GM12878 (cell line): ENCODE measurements around the gene IVD. TPM values are rescaled to one million over a fixed set of nuclear protein-coding genes. Genes with fewer than 3 reads are reported as not detected.

Experiments
- ATAC-seq: fragments of 200-7000 bp; cut with Tn5 transposase; 3 replicates; pipeline ENCODE4 v1.9.1; 2020; ENCODE audit warnings: mild to moderate bottlenecking, moderate library complexity
- BruUV-seq: library from RNA; stranded (reverse); fragments of 400-500 nt; replicated peaks from 2 replicates; lab custom pipeline; 2021; lab: Mats Ljungman, UMichigan
- CTCF ChIA-PET: fragments of 300-600 bp; sonication (Branson Sonifier 250); formaldehyde crosslinking; extraction: SDS; loops from one replicate; lab custom pipeline; 2021; ENCODE audit warnings: inconsistent platforms; lab: Yijun Ruan, JAX
- POLR2A ChIA-PET: fragments of 350-600 bp; formaldehyde crosslinking; extraction: SDS; loops from one replicate; lab custom pipeline; 2021; ENCODE audit warnings: inconsistent platforms; lab: Charles Lee
- RAD21 ChIA-PET: fragments of 300-600 bp; sonication (Branson Sonifier 250); formaldehyde crosslinking; loops from one replicate; lab custom pipeline; 2023; ENCODE audit warnings: antibody characterized with exemption; ENCODE audit not compliant: unreplicated experiment; lab: Charles Lee
- SMC1A ChIA-PET: fragments of 300-600 bp; sonication (Branson Sonifier 250); formaldehyde crosslinking; loops from one replicate; lab custom pipeline; 2023; ENCODE audit not compliant: unreplicated experiment, uncharacterized antibody; lab: Charles Lee
- DNase-seq: peaks from one replicate; pipeline ENCODE4 v3.0.0-alpha.2; 2011; ENCODE audit warnings: low read depth, low spot score
- FAIRE-seq: peaks from 3 replicates; lab custom pipeline; 2011; peaks lifted over from hg19 to GRCh38; lab: Jason Lieb, UNC
- H2AFZ ChIP-seq: 2 replicates; pipeline ENCODE4 v1.6.0; 2011; ENCODE audit warnings: low read depth, low read length, control low read depth; ENCODE audit not compliant: control insufficient read depth
- H3K27ac ChIP-seq: 2 replicates; pipeline ENCODE4 v1.5.1; 2011; ENCODE audit warnings: control low read depth; ENCODE audit not compliant: control insufficient read depth, insufficient read depth
- H3K27me3 ChIP-seq, 2 experiments: replicated peaks in 1 of 2; 2 replicates each; pipeline versions ENCODE4 v1.6.0 to v1.6.1; 2011; ENCODE audit warnings: low read length in 1 of 2; ENCODE audit not compliant: control insufficient read depth in 2 of 2, insufficient read depth in 2 of 2
- H3K36me3 ChIP-seq, 2 experiments: 2 replicates each; pipeline ENCODE4 v1.5.1; 2011; ENCODE audit warnings: low read length in 1 of 2; ENCODE audit not compliant: control insufficient read depth in 2 of 2, insufficient read depth in 2 of 2
- H3K4me1 ChIP-seq: 2 replicates; pipeline ENCODE4 v1.6.1; 2011; ENCODE audit warnings: mild to moderate bottlenecking, low read length, moderate library complexity, mixed read lengths; ENCODE audit not compliant: control insufficient read depth, insufficient read depth
- H3K4me2 ChIP-seq: 2 replicates; pipeline ENCODE4 v1.6.0; 2011; ENCODE audit warnings: control low read depth; ENCODE audit not compliant: control insufficient read depth, insufficient read depth
- H3K4me3 ChIP-seq: fragments of 200-600 bp; sonication (generic); 2 replicates; pipeline ENCODE4 v1.5.1; 2016
- H3K79me2 ChIP-seq: 2 replicates; pipeline ENCODE4 v1.6.0; 2011; ENCODE audit warnings: low read length; ENCODE audit not compliant: control insufficient read depth, insufficient read depth
- H3K9ac ChIP-seq: 2 replicates; pipeline ENCODE4 v1.8.0; 2011; ENCODE audit warnings: low read length, control low read depth, mixed read lengths; ENCODE audit not compliant: control insufficient read depth, insufficient read depth
- H3K9me3 ChIP-seq: replicated peaks from 3 replicates; pipeline ENCODE4 v1.5.1; 2011; ENCODE audit warnings: mild to moderate bottlenecking, low read length; ENCODE audit not compliant: control insufficient read depth, insufficient read depth
- H4K20me1 ChIP-seq: 2 replicates; pipeline ENCODE4 v1.6.0; 2011; ENCODE audit not compliant: control insufficient read depth, insufficient read depth
- DPF2 ChIP-seq: fragments of 450-650 bp; IDR thresholded peaks from 2 replicates; pipeline ENCODE4 v1.6.1; 2017; ENCODE audit warnings: mild to moderate bottlenecking
- NFIC ChIP-seq: IDR thresholded peaks from 2 replicates; pipeline ENCODE4 v1.6.1; 2012; ENCODE audit warnings: low read depth, mild to moderate bottlenecking, inconsistent platforms, low read length, moderate library complexity
- RELA ChIP-seq: fragments of 450-650 bp; IDR thresholded peaks from 2 replicates; pipeline ENCODE4 v1.8.0; 2014; ENCODE audit warnings: borderline replicate concordance; ENCODE audit not compliant: partially characterized antibody
- ZNF207 ChIP-seq: fragments of 450-650 bp; IDR thresholded peaks from 2 replicates; pipeline ENCODE4 v1.6.1; 2014; ENCODE audit warnings: antibody characterized with exemption, mild to moderate bottlenecking, borderline replicate concordance
- ZZZ3 ChIP-seq: IDR thresholded peaks from 2 replicates; pipeline ENCODE4 v1.6.1; 2011; ENCODE audit warnings: low read depth; ENCODE audit not compliant: control insufficient read depth, insufficient read length
- whole genome bisulfite sequencing: methylation state at CpG from one replicate; pipeline ENCODE4 v1.1.6; 2016; ENCODE audit warnings: low lambda C conversion rate; ENCODE audit not compliant: insufficient replicate concordance, insufficient coverage; ENCODE audit errors: missing lambda C conversion rate; 5-methylcytosine and 5-hydroxymethylcytosine counted together
- in situ Hi-C: fragments of 300-500 bp; cut with MboI; formaldehyde crosslinking; loops from 9 replicates; pipeline ENCODE4 v1.14.3; 2018; ENCODE audit warnings: mixed read lengths
- intact Hi-C: fragments of 100-400 bp; cut with micrococcal nuclease; formaldehyde crosslinking; loops from one replicate; pipeline ENCODE4 v1.14.2; 2022; ENCODE audit not compliant: unreplicated experiment
- polyA plus RNA-seq, 11 experiments: library from polyadenylated mRNA; depleted of rRNA in 4 of 11; unstranded in 6 of 11; stranded (reverse) in 5 of 11; fragments of >200 nt; fragmentation: Nextera tagmentation in 4 of 11; fragmentation: Illumina TruSeq in 1 of 11; extraction: Ambion mirVana in 4 of 11; extraction: Trizol in 1 of 11; gene quantifications; 1 replicate in 1 of 11; 2 replicates in 10 of 11; pipeline versions ENCODE4 v1.2.1 to v1.2.3, GENCODE V29; 2011 to 2016; ENCODE audit warnings: inconsistent platforms in 2 of 11, missing spikeins in 2 of 11, low read depth in 1 of 11
- total RNA-seq, 4 experiments: library from RNA; depleted of rRNA in 3 of 4; stranded (reverse); fragments of >200 nt in 3 of 4; fragmentation: Illumina TruSeq in 1 of 4; extraction: Trizol in 1 of 4; gene quantifications; 2 replicates each; pipeline versions ENCODE4 v1.2.1 to v1.2.3, GENCODE V29; 2013 to 2021
- TF ChIP-seq, protein P1 (sequence below): fragments of 450-650 bp; formaldehyde crosslinking; IDR thresholded peaks from 2 replicates; pipeline ENCODE4 v1.5.0; 2022; ENCODE audit warnings: mild to moderate bottlenecking, missing genetic modification characterization

Gene IVD
- total and polyA plus RNA-seq, 10 of the 15 experiments (the other 5 are each of a cell fraction or from before 2014, with no cell fraction given) = 5.3 to 59.8 (median 45.7) TPM

DNA sequence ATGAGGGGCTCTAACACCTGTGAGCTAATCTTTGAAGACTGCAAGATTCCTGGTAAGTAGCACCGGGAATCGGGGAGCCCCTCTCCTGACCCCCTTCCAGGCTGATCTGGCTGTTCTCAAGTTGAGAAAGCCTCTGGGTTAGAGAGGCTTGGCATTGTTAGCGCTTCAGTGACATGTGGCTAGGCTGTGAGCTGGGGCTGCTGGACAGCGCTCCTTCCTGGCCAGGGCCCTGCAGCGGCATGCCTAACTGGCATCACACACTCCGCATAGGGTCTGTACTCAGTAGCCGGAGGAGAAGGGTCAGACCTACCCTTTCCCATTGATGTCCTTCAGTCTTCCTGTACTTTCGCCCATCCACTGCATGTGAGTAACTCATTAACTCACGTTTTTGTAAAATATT is 7.4 kb downstream of the IVD start:
- no TSS peak for BruUV-seq
- Histone ChIP-seq H4K20me1 (no peaks in the 10 kb centered on the region), H3K79me2 (no peaks in the 10 kb centered on the region), H3K4me1 (peaks cover 16% of the 10 kb centered on the region), H3K27ac (no peak overlapping the region), H3K4me3 (no peak overlapping the region), H3K27me3 (no peaks in the 10 kb centered on the region), H3K36me3 (peaks cover 28 to 30% of the 10 kb centered on the region in 2 experiments), H3K4me2 (no peak overlapping the region), H3K9me3 (no peaks in the 10 kb centered on the region), H2AFZ (no peak overlapping the region), H3K9ac (no peak overlapping the region)
- ChIA-PET POLR2A (no interaction called here), RAD21 (no interaction called here), CTCF (interaction anchor here (1.2 kb wide), 1 partner anchor 8 kb away, joined by 4 read pairs; no protein-coding TSS in a partner anchor), SMC1A (no interaction called here)
- TF ChIP-seq RELA (no peak), ZZZ3 (no peak), DPF2 (no peak), ZNF207 (no peak), NFIC (no peak)
- TF ChIP-seq, protein P1, sequence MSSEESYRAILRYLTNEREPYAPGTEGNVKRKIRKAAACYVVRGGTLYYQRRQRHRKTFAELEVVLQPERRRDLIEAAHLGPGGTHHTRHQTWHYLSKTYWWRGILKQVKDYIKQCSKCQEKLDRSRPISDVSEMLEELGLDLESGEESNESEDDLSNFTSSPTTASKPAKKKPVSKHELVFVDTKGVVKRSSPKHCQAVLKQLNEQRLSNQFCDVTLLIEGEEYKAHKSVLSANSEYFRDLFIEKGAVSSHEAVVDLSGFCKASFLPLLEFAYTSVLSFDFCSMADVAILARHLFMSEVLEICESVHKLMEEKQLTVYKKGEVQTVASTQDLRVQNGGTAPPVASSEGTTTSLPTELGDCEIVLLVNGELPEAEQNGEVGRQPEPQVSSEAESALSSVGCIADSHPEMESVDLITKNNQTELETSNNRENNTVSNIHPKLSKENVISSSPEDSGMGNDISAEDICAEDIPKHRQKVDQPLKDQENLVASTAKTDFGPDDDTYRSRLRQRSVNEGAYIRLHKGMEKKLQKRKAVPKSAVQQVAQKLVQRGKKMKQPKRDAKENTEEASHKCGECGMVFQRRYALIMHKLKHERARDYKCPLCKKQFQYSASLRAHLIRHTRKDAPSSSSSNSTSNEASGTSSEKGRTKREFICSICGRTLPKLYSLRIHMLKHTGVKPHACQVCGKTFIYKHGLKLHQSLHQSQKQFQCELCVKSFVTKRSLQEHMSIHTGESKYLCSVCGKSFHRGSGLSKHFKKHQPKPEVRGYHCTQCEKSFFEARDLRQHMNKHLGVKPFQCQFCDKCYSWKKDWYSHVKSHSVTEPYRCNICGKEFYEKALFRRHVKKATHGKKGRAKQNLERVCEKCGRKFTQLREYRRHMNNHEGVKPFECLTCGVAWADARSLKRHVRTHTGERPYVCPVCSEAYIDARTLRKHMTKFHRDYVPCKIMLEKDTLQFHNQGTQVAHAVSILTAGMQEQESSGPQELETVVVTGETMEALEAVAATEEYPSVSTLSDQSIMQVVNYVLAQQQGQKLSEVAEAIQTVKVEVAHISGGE (CRISPR knock-in tag) = no peak
- 85% methylated on average over 9 of the region's 9 CpGs for WGBS
- DNase-seq (no peak), FAIRE-seq (no peak), ATAC-seq (no peak)
- in situ Hi-C loops (no loop called here), intact Hi-C loops (no loop called here)
